SKM-1 (cell line): ENCODE data around the gene ANGPTL8.

Experiments
- DNase-seq: peaks from one replicate; lab custom pipeline; 2025; ENCODE audit not compliant: unreplicated experiment; lab: John Stamatoyannopoulos, UW

Gene ANGPTL8, protein sequence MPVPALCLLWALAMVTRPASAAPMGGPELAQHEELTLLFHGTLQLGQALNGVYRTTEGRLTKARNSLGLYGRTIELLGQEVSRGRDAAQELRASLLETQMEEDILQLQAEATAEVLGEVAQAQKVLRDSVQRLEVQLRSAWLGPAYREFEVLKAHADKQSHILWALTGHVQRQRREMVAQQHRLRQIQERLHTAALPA

DNA sequence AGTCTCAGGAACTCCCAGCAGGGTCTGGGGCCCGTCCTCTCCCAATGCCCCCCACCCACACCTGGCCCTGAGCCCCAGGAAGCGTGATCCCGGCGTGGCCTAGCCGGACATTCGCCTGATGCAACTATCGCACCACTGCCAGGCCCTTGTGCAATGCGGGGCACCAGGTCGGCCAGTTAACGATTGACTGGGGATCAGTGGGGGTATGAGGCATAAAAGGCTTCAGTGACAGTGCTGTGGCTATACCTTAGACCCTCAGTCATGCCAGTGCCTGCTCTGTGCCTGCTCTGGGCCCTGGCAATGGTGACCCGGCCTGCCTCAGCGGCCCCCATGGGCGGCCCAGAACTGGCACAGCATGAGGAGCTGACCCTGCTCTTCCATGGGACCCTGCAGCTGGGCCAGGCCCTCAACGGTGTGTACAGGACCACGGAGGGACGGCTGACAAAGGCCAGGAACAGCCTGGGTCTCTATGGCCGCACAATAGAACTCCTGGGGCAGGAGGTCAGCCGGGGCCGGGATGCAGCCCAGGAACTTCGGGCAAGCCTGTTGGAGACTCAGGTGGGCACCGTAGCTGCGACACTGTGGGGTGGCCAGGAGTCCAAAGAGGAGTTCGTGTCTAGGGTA is at the start of gene ANGPTL8:
ANGPTL8 (plus strand) TSS at position 243 of the 624 bp plus-strand sequence; CDS start at position 262, 19 bp downstream.
- no peak for DNase-seq

DNA sequence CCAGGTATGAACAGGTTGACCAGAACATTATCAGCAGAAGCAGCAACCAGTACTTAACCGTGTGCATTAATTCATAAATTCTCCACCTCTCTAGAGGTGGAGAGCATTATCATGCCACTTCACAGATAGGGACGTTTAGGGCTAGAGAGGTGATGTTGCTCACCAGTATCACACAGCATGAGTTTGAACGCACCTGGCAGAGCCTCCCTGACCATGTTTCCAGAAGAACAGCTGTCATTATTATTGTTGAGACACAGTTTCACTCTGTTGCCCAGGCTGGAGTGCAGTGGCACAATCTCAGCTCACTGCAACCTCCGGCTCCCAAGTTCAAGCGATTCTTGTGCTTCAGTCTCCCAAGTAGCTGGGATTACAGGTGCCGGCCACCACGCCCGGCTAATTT is 48.9 kb upstream of the ANGPTL8 start:
- no peak for DNase-seq

- DNase-seq = no peak
These were observed 48.1 kb upstream of the ANGPTL8 start for GRCh38 chr19:11191273-11191755.

DNA sequence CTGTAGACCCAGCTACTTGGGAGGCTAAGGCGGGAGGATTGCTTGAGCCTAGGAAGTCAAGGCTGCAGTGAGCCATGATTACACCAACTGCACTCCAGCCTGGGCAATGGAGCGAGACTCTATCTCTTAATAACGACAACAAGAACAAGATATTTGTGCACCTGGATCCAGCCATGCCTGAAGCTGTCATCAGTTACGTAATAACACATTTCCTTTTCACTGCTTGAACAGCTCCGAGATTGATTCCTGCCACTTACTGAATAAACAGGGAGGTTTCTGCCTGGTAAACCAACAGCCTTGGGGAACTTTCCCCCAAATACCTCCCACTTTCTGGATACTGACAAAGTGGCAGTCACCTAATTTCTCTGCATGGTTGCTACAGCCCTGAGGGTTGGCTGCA is 47.5 kb upstream of the ANGPTL8 start:
- no peak for DNase-seq

- DNase-seq = no peak
These were observed 46.2 kb upstream of the ANGPTL8 start for GRCh38 chr19:11192957-11193939.

- DNase-seq = no peak
These were observed 45.2 kb upstream of the ANGPTL8 start for GRCh38 chr19:11194173-11194572.

GRCh38 chr19:11194656-11195558 is 44.5 kb upstream of the ANGPTL8 start:
- no peak for DNase-seq

DNA sequence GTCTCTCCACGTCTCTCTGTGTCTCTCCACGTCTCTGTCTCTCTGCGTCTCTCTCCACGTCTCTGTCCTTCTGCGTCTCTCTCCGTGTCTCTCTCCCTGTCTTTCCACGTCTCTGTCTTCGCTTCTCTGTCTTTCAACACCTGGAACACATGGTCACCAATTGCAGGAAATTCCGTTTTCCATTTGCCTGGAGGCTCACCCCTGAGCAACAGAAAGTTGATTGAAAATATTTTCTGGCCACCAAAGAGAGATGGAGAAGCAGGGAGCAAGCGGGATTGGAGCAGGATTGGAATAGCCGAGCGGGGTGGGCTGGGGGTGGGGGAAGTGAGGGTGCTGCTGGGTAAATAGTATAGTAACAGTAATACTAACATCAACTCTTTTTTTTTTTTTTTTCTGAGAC is 43.7 kb upstream of the ANGPTL8 start:
- no peak for DNase-seq

GRCh38 chr19:11196406-11197287 is 42.8 kb upstream of the ANGPTL8 start:
- DNase-seq = no peak

- DNase-seq = peak; percentile 65
These were observed 41.9 kb upstream of the ANGPTL8 start, which contains the start of gene KANK2 for GRCh38 chr19:11197291-11198174. KANK2 (minus strand) TSS chr19:11197545; CDS start chr19:11194511, 3,034 bp downstream.

DNA sequence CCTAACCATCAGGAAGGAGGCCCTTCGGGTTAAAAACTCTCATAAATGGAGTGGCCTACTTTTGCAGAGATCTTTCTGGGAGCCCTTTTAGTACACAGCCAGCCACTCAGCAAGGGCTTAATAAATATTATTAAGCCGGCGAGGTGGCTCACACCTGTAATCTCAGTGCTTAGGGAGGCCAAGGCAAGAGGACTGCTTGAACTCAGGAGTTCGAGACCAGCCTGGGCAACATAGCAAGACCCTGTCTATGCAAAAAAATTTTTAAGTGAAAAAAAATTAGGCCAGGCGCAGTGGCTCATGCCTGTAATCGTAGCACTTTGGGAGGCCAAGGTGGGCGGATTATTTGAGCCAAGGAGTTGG is 41.3 kb upstream of the ANGPTL8 start:
- no peak for DNase-seq

DNA sequence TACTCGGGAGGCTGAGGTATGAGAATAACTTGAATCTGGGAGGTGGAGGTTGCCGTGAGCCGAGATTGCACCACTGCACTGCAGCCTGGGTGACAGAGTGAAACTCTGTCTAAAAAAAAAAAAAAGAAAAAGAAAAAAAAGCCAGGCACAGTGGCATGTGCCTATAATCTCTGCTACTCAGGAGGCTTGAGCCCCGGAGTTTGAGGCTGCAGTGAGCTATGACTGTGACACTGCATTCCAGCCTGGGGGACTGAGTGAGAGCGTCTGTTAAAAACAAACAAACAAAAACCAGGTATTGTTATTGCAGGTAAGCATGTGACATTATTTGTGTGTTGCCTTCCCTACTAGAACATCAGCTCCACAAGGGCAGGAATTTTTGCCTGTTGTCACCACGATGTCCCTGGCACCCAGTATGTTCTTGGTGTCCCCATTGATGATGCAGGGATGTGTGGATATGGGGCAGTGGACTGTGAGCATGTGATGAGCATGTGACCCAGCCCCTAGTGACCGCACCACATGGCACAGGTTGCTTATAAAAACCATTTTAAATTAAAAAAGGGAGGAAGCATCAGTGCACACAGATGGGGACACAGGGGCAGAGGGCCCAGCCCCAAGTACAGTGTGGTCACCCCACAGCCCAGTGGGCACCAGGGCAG is 40.5 kb upstream of the ANGPTL8 start:
- DNase-seq = no peak

DNA sequence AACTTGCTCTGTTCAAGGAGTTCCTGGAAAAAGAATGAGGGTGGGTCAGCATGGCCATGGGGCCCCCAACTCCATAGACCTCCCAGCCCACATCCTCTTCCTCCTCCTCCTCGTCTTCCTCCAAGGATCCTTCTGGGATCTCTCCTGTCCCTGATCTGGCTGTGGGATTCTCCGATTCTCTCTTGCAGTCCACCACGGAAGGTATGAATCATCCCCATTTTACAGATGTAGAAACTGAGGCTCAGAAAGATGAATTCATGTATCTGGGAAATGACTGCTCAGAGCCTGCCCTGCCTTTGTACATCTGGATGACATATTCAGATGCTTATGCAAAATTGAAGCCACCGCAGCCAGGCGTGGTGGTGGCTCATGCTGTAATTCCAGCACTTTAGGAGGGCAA is 39.9 kb upstream of the ANGPTL8 start:
- DNase-seq = no peak

GRCh38 chr19:11200015-11200574 is 39.3 kb upstream of the ANGPTL8 start:
- no peak for DNase-seq

- DNase-seq = no peak
These were observed 38.5 kb upstream of the ANGPTL8 start for GRCh38 chr19:11200931-11201330.

- no peak for DNase-seq
These were observed 37.6 kb upstream of the ANGPTL8 start for GRCh38 chr19:11201791-11202190.

DNA sequence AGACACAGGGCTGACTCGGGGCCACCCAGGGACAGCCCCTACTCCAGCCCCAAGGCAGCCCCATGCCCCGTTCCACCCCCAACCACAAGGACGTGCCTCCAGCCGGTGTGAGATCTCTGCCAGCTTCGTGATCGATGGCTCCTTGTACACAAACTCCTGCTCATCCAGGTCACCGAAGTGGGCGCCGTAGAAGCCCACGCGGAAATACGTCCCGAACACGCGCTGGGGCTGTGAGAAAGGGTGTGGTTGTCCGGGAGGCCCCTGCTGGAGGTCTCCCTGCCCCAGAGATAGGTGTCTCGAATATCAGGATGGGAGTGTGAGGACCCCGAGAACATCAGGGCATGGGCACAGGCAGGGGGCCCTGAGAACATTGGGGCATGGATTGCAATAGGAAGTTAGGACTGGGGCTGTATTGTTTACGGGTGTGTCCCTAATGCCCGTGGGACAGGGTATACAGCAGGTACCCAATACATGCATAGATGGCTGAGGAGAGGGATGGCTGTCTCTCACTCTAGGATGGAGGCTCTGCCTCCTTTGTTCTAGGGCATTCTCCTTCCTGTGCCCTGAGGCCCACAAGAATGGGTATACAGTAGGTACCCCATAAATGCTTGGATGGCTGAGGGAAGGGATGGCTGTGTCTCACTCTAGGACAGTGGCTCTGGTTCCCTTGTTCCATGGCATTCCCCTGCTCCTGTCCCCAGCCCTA is 36.8 kb upstream of the ANGPTL8 start:
- no peak for DNase-seq
